MCF 10A (cell line): ENCODE data around the gene LMF2. TPM values are rescaled to one million over a fixed set of nuclear protein-coding genes. Genes with fewer than 3 reads are reported as not detected.
A peak's percentile ranks its signal among the peaks of the same experiment; 100 is the strongest.

Experiments
- BruUV-seq: library from RNA; stranded (reverse); fragments of 400-500 nt; replicated peaks from 2 replicates; lab custom pipeline; 2021; lab: Mats Ljungman, UMichigan
- CTCF ChIA-PET: fragments of 300-600 bp; sonication (Branson Sonifier 250); formaldehyde crosslinking; extraction: SDS; loops from one replicate; lab custom pipeline; 2021; ENCODE audit warnings: antibody characterized with exemption, inconsistent platforms; lab: Yijun Ruan, JAX
- POLR2A ChIA-PET: fragments of 300-600, 350-650 bp; sonication (Branson Sonifier 250); formaldehyde crosslinking; extraction: SDS; loops from one replicate; lab custom pipeline; 2020; ENCODE audit warnings: antibody characterized with exemption, inconsistent platforms; lab: Yijun Ruan, JAX
- DNase-seq: peaks from one replicate; pipeline ENCODE4 v3.0.0-alpha.2; 2018; ENCODE audit not compliant: unreplicated experiment
- H3K27ac Mint-ChIP-seq: one replicate; pipeline ENCODE4 v1.8.0; 2022; ENCODE audit warnings: mild to moderate bottlenecking, low read depth, mixed read lengths; ENCODE audit not compliant: unreplicated experiment
- H3K27me3 Mint-ChIP-seq: one replicate; pipeline ENCODE4 v1.8.0; 2022; ENCODE audit warnings: mixed read lengths; ENCODE audit not compliant: insufficient read depth, unreplicated experiment
- H3K36me3 Mint-ChIP-seq: one replicate; pipeline ENCODE4 v1.8.0; 2022; ENCODE audit warnings: mild to moderate bottlenecking, moderate library complexity, mixed read lengths; ENCODE audit not compliant: insufficient read depth, unreplicated experiment
- H3K4me1 Mint-ChIP-seq: one replicate; pipeline ENCODE4 v1.8.0; 2022; ENCODE audit warnings: mixed read lengths; ENCODE audit not compliant: insufficient read depth, unreplicated experiment
- H3K4me3 Mint-ChIP-seq: one replicate; pipeline ENCODE4 v1.8.0; 2022; ENCODE audit warnings: mild to moderate bottlenecking, moderate library complexity, mixed read lengths; ENCODE audit not compliant: unreplicated experiment
- H3K9me3 Mint-ChIP-seq: one replicate; pipeline ENCODE4 v1.8.0; 2022; ENCODE audit warnings: mixed read lengths; ENCODE audit not compliant: unreplicated experiment
- intact Hi-C: fragments of 100-400 bp; cut with micrococcal nuclease; formaldehyde crosslinking; loops from 2 replicates; pipeline ENCODE4 v1.14.1; 2022
- total RNA-seq: library from RNA; stranded (reverse); gene quantifications from 2 replicates; pipeline ENCODE4 v1.2.3, GENCODE V29; 2022
- TF ChIP-seq, protein P1 (sequence below): fragments of 200-600 bp; IDR thresholded peaks from one replicate; pipeline ENCODE4 v1.8.0; 2022; ENCODE audit warnings: antibody characterized with exemption, mild to moderate bottlenecking; ENCODE audit not compliant: unreplicated experiment

LMF2 gene
- total RNA-seq, 1 experiment from 2014 or later = 50.9 TPM

DNA sequence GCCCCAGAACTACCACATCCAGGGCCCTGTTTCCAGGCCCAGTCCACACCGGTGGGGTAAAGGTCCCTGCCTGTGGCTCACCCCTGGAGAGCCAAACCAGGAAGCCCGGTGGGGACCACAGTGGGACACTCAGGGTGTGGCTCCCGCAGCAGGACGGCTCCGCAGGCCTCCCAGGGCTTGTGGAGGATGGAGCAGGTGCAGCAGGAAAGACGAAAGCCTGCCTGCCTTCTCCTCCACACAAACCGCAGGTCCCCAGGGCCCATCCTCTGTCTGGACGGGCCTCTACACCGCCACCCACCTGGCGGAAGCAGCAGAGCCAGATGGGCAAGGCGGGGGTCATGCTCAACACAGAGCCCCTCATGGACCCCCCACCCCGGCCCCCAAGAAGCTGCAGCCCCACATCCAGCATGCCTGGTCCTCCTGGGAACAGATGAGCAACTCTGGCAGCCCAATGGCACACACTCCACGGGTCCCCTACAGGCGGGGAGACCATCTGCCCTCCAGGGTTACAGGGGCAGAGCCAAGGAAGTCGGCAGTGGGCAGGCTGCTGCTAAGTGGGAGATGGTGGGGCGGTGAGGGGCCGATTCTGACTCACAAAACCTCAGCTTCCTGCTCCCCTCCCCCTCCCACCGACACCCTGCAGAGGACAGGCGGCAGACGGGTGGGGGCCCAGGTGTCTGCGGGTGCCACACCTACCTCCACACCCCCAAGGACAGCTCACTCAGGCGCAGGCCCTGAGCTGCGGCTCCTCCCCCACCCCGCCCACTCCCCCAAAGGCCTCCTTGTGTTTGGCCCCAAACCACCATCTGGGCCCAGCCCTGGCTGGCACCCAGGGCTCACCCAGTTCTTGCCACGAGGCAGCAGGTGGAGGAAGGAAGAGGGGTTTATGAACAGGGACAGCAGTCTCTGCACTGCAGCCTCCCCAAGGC is 37.9 kb downstream of the LMF2 start:
- H3K27ac Mint-ChIP-seq = peak overlapping the region; percentile 59

DNA sequence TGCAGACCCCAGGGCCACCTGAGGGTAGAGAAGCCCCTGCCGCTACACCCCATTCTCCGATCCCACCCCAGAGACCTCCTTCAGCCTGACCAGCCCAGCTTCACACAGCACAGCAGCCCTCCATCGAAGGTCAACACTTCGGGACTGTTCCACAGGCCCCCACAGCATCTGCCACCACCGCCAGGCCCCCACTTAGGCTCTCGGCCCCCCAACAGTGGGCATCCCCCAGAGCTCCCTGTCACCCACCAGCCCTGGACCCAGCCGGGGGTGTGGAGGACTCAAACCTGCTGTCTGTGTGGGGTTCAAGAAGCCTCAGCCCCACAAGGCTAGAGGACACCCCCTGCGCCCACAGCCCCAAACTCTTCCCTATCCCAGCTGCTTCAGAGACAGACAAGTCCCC is 38.9 kb downstream of the LMF2 start:
- peaks cover 18% of the 10 kb centered on the region for H3K4me1 Mint-ChIP-seq
- H3K27me3 Mint-ChIP-seq = no peaks in the 10 kb centered on the region
- H3K27ac Mint-ChIP-seq = no peak overlapping the region
- intact Hi-C loops = no loop called here
- ChIA-PET CTCF (interaction anchor here (0.6 to 1.1 kb wide), 5 partner anchors 10 to 145 kb away, joined by 3 to 6 read pairs (median 4); no protein-coding TSS in a partner anchor), POLR2A (interaction anchor here (0.8 to 1.2 kb wide), 3 partner anchors 10 to 25 kb away, joined by 3 read pairs; no protein-coding TSS in a partner anchor)
- no TSS peak for BruUV-seq
- H3K36me3 Mint-ChIP-seq = peaks cover 30% of the 10 kb centered on the region
- TF ChIP-seq, protein P1, sequence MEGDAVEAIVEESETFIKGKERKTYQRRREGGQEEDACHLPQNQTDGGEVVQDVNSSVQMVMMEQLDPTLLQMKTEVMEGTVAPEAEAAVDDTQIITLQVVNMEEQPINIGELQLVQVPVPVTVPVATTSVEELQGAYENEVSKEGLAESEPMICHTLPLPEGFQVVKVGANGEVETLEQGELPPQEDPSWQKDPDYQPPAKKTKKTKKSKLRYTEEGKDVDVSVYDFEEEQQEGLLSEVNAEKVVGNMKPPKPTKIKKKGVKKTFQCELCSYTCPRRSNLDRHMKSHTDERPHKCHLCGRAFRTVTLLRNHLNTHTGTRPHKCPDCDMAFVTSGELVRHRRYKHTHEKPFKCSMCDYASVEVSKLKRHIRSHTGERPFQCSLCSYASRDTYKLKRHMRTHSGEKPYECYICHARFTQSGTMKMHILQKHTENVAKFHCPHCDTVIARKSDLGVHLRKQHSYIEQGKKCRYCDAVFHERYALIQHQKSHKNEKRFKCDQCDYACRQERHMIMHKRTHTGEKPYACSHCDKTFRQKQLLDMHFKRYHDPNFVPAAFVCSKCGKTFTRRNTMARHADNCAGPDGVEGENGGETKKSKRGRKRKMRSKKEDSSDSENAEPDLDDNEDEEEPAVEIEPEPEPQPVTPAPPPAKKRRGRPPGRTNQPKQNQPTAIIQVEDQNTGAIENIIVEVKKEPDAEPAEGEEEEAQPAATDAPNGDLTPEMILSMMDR = no peak
- no peak overlapping the region for H3K4me3 Mint-ChIP-seq
- H3K9me3 Mint-ChIP-seq = no peaks in the 10 kb centered on the region
- DNase-seq = no peak

More for the DNA sequence above, 37.9 kb downstream of the LMF2 start:
- CTCF ChIA-PET = interaction anchor here (0.6 to 1.6 kb wide), 5 partner anchors 25 to 41 kb away, joined by 3 to 4 read pairs (median 4); no protein-coding TSS in a partner anchor
- no peaks in the 10 kb centered on the region for H3K9me3 Mint-ChIP-seq
- no TSS peak for BruUV-seq
- DNase-seq = peak; percentile 82
- no peaks in the 10 kb centered on the region for H3K27me3 Mint-ChIP-seq
- intact Hi-C loops = no loop called here
- peak overlapping the region; percentile 16 for H3K4me3 Mint-ChIP-seq
- POLR2A ChIA-PET = interaction anchor here (0.8 to 1.9 kb wide), 5 partner anchors 13 to 62 kb away, joined by 3 to 7 read pairs (median 3); partner anchors contain the start of genes LMF2, NCAPH2 and SCO2
- peaks cover 32% of the 10 kb centered on the region for H3K36me3 Mint-ChIP-seq
- peaks cover 24% of the 10 kb centered on the region for H3K4me1 Mint-ChIP-seq
- TF ChIP-seq, protein P1 = no peak

- intact Hi-C loops = no loop called here
- CTCF ChIA-PET = interaction anchor here (0.6 to 1.1 kb wide), 2 partner anchors 30 to 145 kb away, joined by 3 to 4 read pairs; no protein-coding TSS in a partner anchor
- peaks cover 32% of the 10 kb centered on the region for H3K36me3 Mint-ChIP-seq
- H3K27ac Mint-ChIP-seq = no peak overlapping the region
- no peaks in the 10 kb centered on the region for H3K9me3 Mint-ChIP-seq
- DNase-seq = no peak
- H3K4me3 Mint-ChIP-seq = no peak overlapping the region
- H3K27me3 Mint-ChIP-seq = no peaks in the 10 kb centered on the region
- POLR2A ChIA-PET = interaction anchor here (0.7 to 0.9 kb wide), 2 partner anchors 11 to 68 kb away, joined by 3 read pairs; no protein-coding TSS in a partner anchor
- TF ChIP-seq, protein P1 = no peak
- peaks cover 11% of the 10 kb centered on the region for H3K4me1 Mint-ChIP-seq
- no TSS peak for BruUV-seq
Observed at GRCh38 chr22:50467773-50468440, 39.6 kb downstream of the LMF2 start.
